K562 (cell line): Measurements from ENCODE around the gene FGFBP2. TPM values are rescaled to one million over a fixed set of nuclear protein-coding genes. Genes with fewer than 3 reads are reported as not detected.

Source experiments
- ATAC-seq: fragments of 200-7000 bp; cut with Tn5 transposase; 3 replicates; pipeline ENCODE4 v1.9.1; 2020; ENCODE audit warnings: moderate library complexity
- BruUV-seq: library from RNA; stranded (reverse); fragments of 400-500 nt; replicated peaks from 2 replicates; lab custom pipeline; 2021; lab: Mats Ljungman, UMichigan
- CTCF ChIA-PET: fragments of 300-600 bp; formaldehyde crosslinking; extraction: SDS; loops from one replicate; lab custom pipeline; 2021; ENCODE audit warnings: low intra/inter-chr PET ratio; lab: Yijun Ruan, JAX
- POLR2A ChIA-PET: fragments of 300-600, 350-650 bp; sonication (Branson Sonifier 250); formaldehyde crosslinking; extraction: SDS; loops from one replicate; lab custom pipeline; 2021; ENCODE audit warnings: antibody characterized with exemption, inconsistent platforms; lab: Yijun Ruan, JAX
- DNase-seq, 4 experiments: peaks; one replicate each; pipeline versions ENCODE4 v3.0.0 to v3.0.0-alpha.2; 2011 to 2018; ENCODE audit warnings: low spot score in 3 of 4, mixed read lengths in 3 of 4; ENCODE audit errors: extremely low read depth in 1 of 4
- FAIRE-seq: peaks from 2 replicates; lab custom pipeline; 2011; peaks lifted over from hg19 to GRCh38; lab: Jason Lieb, UNC
- H2AFZ ChIP-seq: 2 replicates; pipeline ENCODE4 v1.6.0; 2011; ENCODE audit warnings: low read depth, low read length, control low read depth, inconsistent platforms
- H3K27ac ChIP-seq: fragments of 200-600 bp; 3 replicates; pipeline ENCODE4 v1.8.0; 2011; ENCODE audit warnings: low read depth, mild to moderate bottlenecking, control low read depth, inconsistent platforms, low read length, moderate library complexity, mixed read lengths; ENCODE audit errors: extremely low read depth
- H3K27me3 ChIP-seq, 2 experiments: fragments of 300-600 bp in 1 of 2; 2 replicates in 1 of 2; 3 replicates in 1 of 2; pipeline versions ENCODE4 v1.6.0 to v1.8.0; 2011; ENCODE audit warnings: inconsistent platforms in 2 of 2, low read length in 2 of 2, mild to moderate bottlenecking in 1 of 2, mixed read lengths in 1 of 2, moderate library complexity in 1 of 2; ENCODE audit not compliant: control insufficient read depth in 2 of 2, insufficient read depth in 2 of 2
- H3K36me3 ChIP-seq: fragments of 300-600 bp; 3 replicates; pipeline ENCODE4 v1.8.0; 2011; ENCODE audit warnings: mild to moderate bottlenecking, low read length, inconsistent platforms; ENCODE audit not compliant: control insufficient read depth, insufficient read depth
- H3K4me1 ChIP-seq, 2 experiments: fragments of 200-600 bp in 1 of 2; replicated peaks in 1 of 2; 2 replicates in 1 of 2; 3 replicates in 1 of 2; pipeline versions ENCODE4 v1.5.1 to v1.8.0; 2011; ENCODE audit warnings: inconsistent platforms in 2 of 2, low read length in 2 of 2, mild to moderate bottlenecking in 1 of 2, mixed read lengths in 1 of 2, moderate library complexity in 1 of 2; ENCODE audit not compliant: control insufficient read depth in 2 of 2, insufficient read depth in 2 of 2
- H3K4me2 ChIP-seq: 2 replicates; pipeline ENCODE4 v1.6.1; 2011; ENCODE audit warnings: low read length, control low read depth, inconsistent platforms, mixed read lengths; ENCODE audit not compliant: insufficient read depth
- H3K4me3 ChIP-seq: fragments of 200-600 bp; sonication (generic), shearing (Covaris generic); 2 replicates; pipeline ENCODE4 v1.5.1; 2016; ENCODE audit warnings: control low read depth, inconsistent platforms
- H3K79me2 ChIP-seq: fragments of 200-600 bp; 3 replicates; pipeline ENCODE4 v1.8.0; 2011; ENCODE audit warnings: low read length, inconsistent platforms; ENCODE audit not compliant: control insufficient read depth, insufficient read depth
- H3K9ac ChIP-seq, 2 experiments: 2 replicates each; pipeline versions ENCODE4 v1.6.0 to v1.6.1; 2011; ENCODE audit warnings: low read depth in 2 of 2, low read length in 2 of 2, control low read depth in 1 of 2, inconsistent platforms in 1 of 2, mild to moderate bottlenecking in 1 of 2, mixed read lengths in 1 of 2; ENCODE audit not compliant: insufficient read depth in 1 of 2
- H3K9me1 ChIP-seq: one replicate; pipeline ENCODE4 v1.6.0; 2011; ENCODE audit warnings: inconsistent platforms, mild to moderate bottlenecking, low read length, moderate library complexity; ENCODE audit not compliant: control insufficient read depth, insufficient read depth
- H3K9me3 ChIP-seq: replicated peaks from 2 replicates; pipeline ENCODE4 v1.5.1; 2011; ENCODE audit warnings: low read depth, low read length, inconsistent platforms; ENCODE audit not compliant: control insufficient read depth, insufficient read depth
- H4K20me1 ChIP-seq: replicated peaks from 2 replicates; pipeline ENCODE4 v1.6.1; 2011; ENCODE audit warnings: low read length, inconsistent platforms, mixed read lengths; ENCODE audit not compliant: control insufficient read depth, insufficient read depth
- FOS ChIP-seq: IDR thresholded peaks from 3 replicates; pipeline ENCODE4 v1.6.1; 2011; ENCODE audit not compliant: insufficient read length; ENCODE audit errors: extremely low read depth
- SREBF1 ChIP-seq: fragments of 150-350 bp; IDR thresholded peaks from 2 replicates; pipeline ENCODE4 v1.6.1; 2014; ENCODE audit warnings: antibody characterized with exemption, low read depth, low read length, borderline replicate concordance
- WGBS: fragments of 100-300 bp; shearing (Covaris generic); methylation state at CpG from one replicate; pipeline ENCODE4 v1.1.6; 2016; ENCODE audit warnings: low coverage, mixed read lengths; ENCODE audit not compliant: insufficient coverage; ENCODE audit errors: missing lambda C conversion rate; 5-methylcytosine and 5-hydroxymethylcytosine counted together
- in situ Hi-C: fragments of 300-500 bp; cut with MboI; formaldehyde crosslinking; loops from 4 replicates; pipeline ENCODE4 v1.15.0; 2018; ENCODE audit warnings: inconsistent platforms, mixed read lengths
- intact Hi-C: fragments of 100-400 bp; cut with micrococcal nuclease; formaldehyde crosslinking; loops from 2 replicates; pipeline ENCODE4 v1.14.2; 2022
- polyA plus RNA-seq, 8 experiments: library from polyadenylated mRNA; depleted of rRNA in 4 of 8; stranded (reverse) in 5 of 8; unstranded in 3 of 8; fragments of >200 nt; fragmentation: Nextera tagmentation in 2 of 8; fragmentation: Illumina TruSeq in 1 of 8; extraction: Ambion mirVana in 2 of 8; extraction: Trizol in 1 of 8; gene quantifications; 2 replicates each; pipeline versions ENCODE4 v1.2.1 to v1.2.3, GENCODE V29; 2011 to 2014; ENCODE audit warnings: inconsistent platforms in 1 of 8, missing spikeins in 1 of 8
- total RNA-seq, 7 experiments: library from RNA; depleted of rRNA in 6 of 7; stranded (reverse); fragments of >200 nt in 6 of 7; fragmentation: Illumina TruSeq in 2 of 7; extraction: Trizol in 2 of 7; gene quantifications; 2 replicates each; pipeline versions ENCODE4 v1.2.1 to v1.2.3, GENCODE V29; 2011 to 2021; ENCODE audit warnings: low replicate concordance in 1 of 7
- TF ChIP-seq, protein P1 (sequence below), 3 experiments: IDR thresholded peaks in 2 of 3; conservative IDR thresholded peaks in 1 of 3; 2 replicates each; pipeline ENCODE4 v1.5.1; 2011 to 2012; ENCODE audit warnings: low read length in 3 of 3, mild to moderate bottlenecking in 3 of 3, control low read depth in 2 of 3, improper control_type of control experiment in 1 of 3, inconsistent platforms in 1 of 3, low read depth in 1 of 3, mixed read lengths in 1 of 3, moderate library complexity in 1 of 3; ENCODE audit not compliant: insufficient read depth in 2 of 3

The FGFBP2 gene
- total and polyA plus RNA-seq, 9 of the 15 experiments (the other 6 are each of a cell fraction or from before 2014, with no cell fraction given), result not detected

DNA sequence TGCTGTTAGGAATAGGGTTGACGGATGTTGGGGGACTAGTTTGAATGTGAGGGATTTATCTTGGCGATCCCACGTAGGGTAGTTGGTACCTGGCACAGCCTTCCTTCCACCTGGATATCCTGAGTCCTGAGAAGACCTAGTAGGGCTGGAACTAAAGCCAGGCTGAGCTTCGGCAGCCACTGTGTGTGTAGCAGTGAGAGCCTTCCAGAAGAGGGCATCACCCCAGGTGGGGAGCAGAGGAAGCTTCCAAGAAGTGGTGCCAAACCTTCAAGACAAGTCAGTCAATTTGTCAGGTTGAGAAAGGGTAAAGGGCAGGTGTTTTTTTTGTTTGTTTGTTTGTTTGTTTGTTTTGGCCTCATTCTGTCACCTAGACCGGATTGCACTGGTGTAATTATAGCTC is 1.2 kb upstream of the FGFBP2 start:
- peaks cover 0 to 5% of the 10 kb centered on the region in 2 experiments; a peak in 1 of 5 replicates for H3K4me1 ChIP-seq
- in situ Hi-C loops, result no loop called here
- H3K9ac ChIP-seq, result no peak overlapping the region
- H3K36me3 ChIP-seq, result no peaks in the 10 kb centered on the region
- DNase-seq (no peak), FAIRE-seq (no peak), ATAC-seq (0 out of 3 replicates have a peak, but pooled peaks have one; percentile 39)
- no peak overlapping the region for H2AFZ ChIP-seq
- no peak overlapping the region for H3K27ac ChIP-seq
- H3K9me1 ChIP-seq, result no peaks in the 10 kb centered on the region
- no peak overlapping the region for H3K4me2 ChIP-seq
- no peaks in the 10 kb centered on the region for H3K9me3 ChIP-seq
- no peak overlapping the region for H3K4me3 ChIP-seq
- no peaks in the 10 kb centered on the region for H4K20me1 ChIP-seq
- WGBS, result 0% methylated on average over 5 of the region's 5 CpGs
- BruUV-seq, result no TSS peak
- TF ChIP-seq SREBF1, result no peak
- TF ChIP-seq, protein P1, sequence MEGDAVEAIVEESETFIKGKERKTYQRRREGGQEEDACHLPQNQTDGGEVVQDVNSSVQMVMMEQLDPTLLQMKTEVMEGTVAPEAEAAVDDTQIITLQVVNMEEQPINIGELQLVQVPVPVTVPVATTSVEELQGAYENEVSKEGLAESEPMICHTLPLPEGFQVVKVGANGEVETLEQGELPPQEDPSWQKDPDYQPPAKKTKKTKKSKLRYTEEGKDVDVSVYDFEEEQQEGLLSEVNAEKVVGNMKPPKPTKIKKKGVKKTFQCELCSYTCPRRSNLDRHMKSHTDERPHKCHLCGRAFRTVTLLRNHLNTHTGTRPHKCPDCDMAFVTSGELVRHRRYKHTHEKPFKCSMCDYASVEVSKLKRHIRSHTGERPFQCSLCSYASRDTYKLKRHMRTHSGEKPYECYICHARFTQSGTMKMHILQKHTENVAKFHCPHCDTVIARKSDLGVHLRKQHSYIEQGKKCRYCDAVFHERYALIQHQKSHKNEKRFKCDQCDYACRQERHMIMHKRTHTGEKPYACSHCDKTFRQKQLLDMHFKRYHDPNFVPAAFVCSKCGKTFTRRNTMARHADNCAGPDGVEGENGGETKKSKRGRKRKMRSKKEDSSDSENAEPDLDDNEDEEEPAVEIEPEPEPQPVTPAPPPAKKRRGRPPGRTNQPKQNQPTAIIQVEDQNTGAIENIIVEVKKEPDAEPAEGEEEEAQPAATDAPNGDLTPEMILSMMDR (IDR thresholded peaks at IDR 0.05 in 2 of 3, conservative IDR thresholded peaks at IDR 0.05 in 1 of 3; ENCODE audit: insufficient read depth in 2 of 3, low read depth in 1 of 3, low read length in 3 of 3), result peak in 1 of 3 experiments; percentile 25; a peak in 2 of 6 replicates
- H3K27me3 ChIP-seq, result peaks cover 0 to 11% of the 10 kb centered on the region in 2 experiments; a peak in 3 of 5 replicates
- CTCF ChIA-PET, result interaction anchor here (0.7 kb wide), 1 partner anchor 8 kb away, joined by 3 read pairs; no protein-coding TSS in a partner anchor
- intact Hi-C loops, result loop anchor here (5.0 kb wide), 1 partner anchor 38 kb away; no protein-coding TSS in a partner anchor
- POLR2A ChIA-PET, result interaction anchor here (0.5 to 0.6 kb wide), 2 partner anchors 31 to 315 kb away, joined by 3 read pairs; no protein-coding TSS in a partner anchor
- H3K79me2 ChIP-seq, result no peaks in the 10 kb centered on the region

DNA sequence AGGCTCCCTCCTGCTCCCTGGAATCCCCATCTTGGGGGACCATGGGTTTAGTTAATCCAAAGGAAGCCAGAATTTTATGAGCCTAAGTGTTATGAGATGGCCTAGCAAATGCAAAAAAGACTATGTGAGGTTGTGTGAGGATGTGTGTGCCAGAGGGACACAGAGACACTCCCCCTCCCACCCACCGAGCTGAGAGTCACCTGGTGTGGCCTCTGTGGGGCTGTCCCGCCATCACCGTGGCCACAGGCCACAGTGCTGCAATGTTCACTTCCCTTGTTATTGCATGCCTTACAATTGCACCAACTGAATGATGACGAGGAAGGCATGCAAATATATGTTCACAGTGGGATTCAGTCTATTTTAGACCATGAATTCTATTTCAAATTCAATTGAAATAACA is 601 bp upstream of the FGFBP2 start:
- DNase-seq (no peak), ATAC-seq (no peak), FAIRE-seq (no peak)
- Histone ChIP-seq H3K79me2 (no peaks in the 10 kb centered on the region), H3K27ac (no peak overlapping the region), H3K36me3 (no peaks in the 10 kb centered on the region), H3K9me3 (no peaks in the 10 kb centered on the region), H2AFZ (no peak overlapping the region), H3K9me1 (no peaks in the 10 kb centered on the region), H3K27me3 (peaks cover 0 to 11% of the 10 kb centered on the region in 2 experiments; a peak in 3 of 5 replicates), H3K9ac (no peak overlapping the region), H3K4me2 (no peak overlapping the region), H3K4me3 (no peak overlapping the region), H4K20me1 (no peaks in the 10 kb centered on the region), H3K4me1 (peaks cover 0 to 5% of the 10 kb centered on the region in 2 experiments; a peak in 1 of 5 replicates)
- ChIA-PET CTCF (no interaction called here), POLR2A (no interaction called here)
- intact Hi-C loops, result loop anchor here (5.0 kb wide), 1 partner anchor 39 kb away; no protein-coding TSS in a partner anchor
- TF ChIP-seq FOS, result no peak
- 6% methylated on average over 4 of the region's 4 CpGs for WGBS
- in situ Hi-C loops, result no loop called here
- no TSS peak for BruUV-seq
